ENCODE measurements around the gene ENPP3. TPM values are rescaled to one million over a fixed set of nuclear protein-coding genes. Genes with fewer than 3 reads are reported as not detected.

The ENPP3 gene
- total and polyA plus RNA-seq, 9 of the 15 experiments (the other 6 are each of a cell fraction or from before 2014, with no cell fraction given), result 14.0 to 32.8 (median 21.6) TPM

DNA sequence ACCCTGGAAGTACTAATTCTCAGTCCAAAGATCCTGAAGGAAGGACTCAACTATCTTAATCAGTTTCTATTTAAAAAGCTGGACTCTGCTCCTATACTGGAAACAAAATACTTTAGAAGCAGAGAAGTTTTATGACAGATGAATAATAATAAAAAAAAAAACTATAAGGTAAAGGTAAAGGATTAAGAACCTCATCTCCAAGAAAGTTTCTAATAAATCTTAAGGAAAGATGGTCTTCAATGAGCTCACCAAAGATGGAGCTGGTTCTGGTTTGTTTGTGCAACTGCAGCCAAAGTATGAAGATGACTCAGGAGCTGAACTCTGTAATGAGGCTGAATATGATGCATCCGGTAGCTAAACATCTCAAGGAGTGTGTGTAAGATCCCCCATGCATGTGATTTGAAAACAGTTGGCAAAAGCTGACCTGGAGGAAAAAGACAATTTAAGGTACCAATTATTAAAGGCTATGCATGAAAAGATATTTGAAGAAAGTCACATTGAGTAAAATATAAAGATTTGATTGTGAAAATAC lies 34.3 kb upstream of the ENPP3 start:
- WGBS (ENCODE audit: insufficient coverage, low coverage, missing lambda C conversion rate), result 93% methylated on average over 1 of the region's 1 CpG
- ATAC-seq (peak; percentile 34; the same call in 1 of the 3 replicates), DNase-seq (ENCODE audit: extremely low read depth in 1 of 4, low spot score in 3 of 4) (no peak), FAIRE-seq (no peak)
- Histone ChIP-seq H3K4me3 (no peak overlapping the region), H3K4me2 (ENCODE audit: insufficient read depth, low read length) (no peak overlapping the region), H2AFZ (ENCODE audit: low read depth, low read length) (no peak overlapping the region), H3K36me3 (ENCODE audit: control insufficient read depth, insufficient read depth, low read length) (peaks cover 90% of the 10 kb centered on the region), H3K9ac (ENCODE audit: insufficient read depth in 1 of 2, low read depth in 2 of 2, low read length in 2 of 2) (no peak overlapping the region), H3K4me1 (replicated peaks in 1 of 2; ENCODE audit: control insufficient read depth in 2 of 2, insufficient read depth in 2 of 2, low read length in 2 of 2) (no peaks in the 10 kb centered on the region), H3K27ac (ENCODE audit: extremely low read depth, low read depth, low read length) (no peak overlapping the region), H3K9me1 (ENCODE audit: control insufficient read depth, insufficient read depth, low read length) (no peaks in the 10 kb centered on the region), H3K79me2 (ENCODE audit: control insufficient read depth, insufficient read depth, low read length) (no peaks in the 10 kb centered on the region), H3K9me3 (replicated peaks; ENCODE audit: control insufficient read depth, insufficient read depth, low read depth, low read length) (no peaks in the 10 kb centered on the region), H3K27me3 (ENCODE audit: control insufficient read depth in 2 of 2, insufficient read depth in 2 of 2, low read length in 2 of 2) (no peaks in the 10 kb centered on the region), H4K20me1 (replicated peaks; ENCODE audit: control insufficient read depth, insufficient read depth, low read length) (no peaks in the 10 kb centered on the region)
- in situ Hi-C loops (cut with MboI) (no loop called here), intact Hi-C loops (cut with micrococcal nuclease) (no loop called here)
- BruUV-seq (replicated peaks), result no TSS peak
- CTCF ChIA-PET (ENCODE audit: low intra/inter-chr PET ratio), result no interaction called here
- POLR2A ChIA-PET, result interaction anchor here (0.5 to 1.3 kb wide), 5 partner anchors 11 to 26 kb away, joined by 3 to 4 read pairs (median 3); no protein-coding TSS in a partner anchor
- TF ChIP-seq KLF1 (tag; IDR thresholded peaks at IDR 0.05) (no peak), ZZZ3 (IDR thresholded peaks at IDR 0.05) (no peak), HDAC8 (tag; IDR thresholded peaks at IDR 0.05) (no peak), KLF13 (tag; IDR thresholded peaks at IDR 0.05; ENCODE audit: borderline replicate concordance, low read depth) (no peak), TFAM (CRISPR knock-in tag; conservative IDR thresholded peaks at IDR 0.05) (no peak), NCOA4 (IDR thresholded peaks at IDR 0.05; ENCODE audit: partially characterized antibody) (no peak), RFX1 (IDR thresholded peaks at IDR 0.05) (no peak), BMI1 (IDR thresholded peaks at IDR 0.05; ENCODE audit: low read length) (no peak)
- TF ChIP-seq, protein P1, sequence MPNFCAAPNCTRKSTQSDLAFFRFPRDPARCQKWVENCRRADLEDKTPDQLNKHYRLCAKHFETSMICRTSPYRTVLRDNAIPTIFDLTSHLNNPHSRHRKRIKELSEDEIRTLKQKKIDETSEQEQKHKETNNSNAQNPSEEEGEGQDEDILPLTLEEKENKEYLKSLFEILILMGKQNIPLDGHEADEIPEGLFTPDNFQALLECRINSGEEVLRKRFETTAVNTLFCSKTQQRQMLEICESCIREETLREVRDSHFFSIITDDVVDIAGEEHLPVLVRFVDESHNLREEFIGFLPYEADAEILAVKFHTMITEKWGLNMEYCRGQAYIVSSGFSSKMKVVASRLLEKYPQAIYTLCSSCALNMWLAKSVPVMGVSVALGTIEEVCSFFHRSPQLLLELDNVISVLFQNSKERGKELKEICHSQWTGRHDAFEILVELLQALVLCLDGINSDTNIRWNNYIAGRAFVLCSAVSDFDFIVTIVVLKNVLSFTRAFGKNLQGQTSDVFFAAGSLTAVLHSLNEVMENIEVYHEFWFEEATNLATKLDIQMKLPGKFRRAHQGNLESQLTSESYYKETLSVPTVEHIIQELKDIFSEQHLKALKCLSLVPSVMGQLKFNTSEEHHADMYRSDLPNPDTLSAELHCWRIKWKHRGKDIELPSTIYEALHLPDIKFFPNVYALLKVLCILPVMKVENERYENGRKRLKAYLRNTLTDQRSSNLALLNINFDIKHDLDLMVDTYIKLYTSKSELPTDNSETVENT (CRISPR knock-in tag; IDR thresholded peaks at IDR 0.05), result no peak
- TF ChIP-seq, protein P2, sequence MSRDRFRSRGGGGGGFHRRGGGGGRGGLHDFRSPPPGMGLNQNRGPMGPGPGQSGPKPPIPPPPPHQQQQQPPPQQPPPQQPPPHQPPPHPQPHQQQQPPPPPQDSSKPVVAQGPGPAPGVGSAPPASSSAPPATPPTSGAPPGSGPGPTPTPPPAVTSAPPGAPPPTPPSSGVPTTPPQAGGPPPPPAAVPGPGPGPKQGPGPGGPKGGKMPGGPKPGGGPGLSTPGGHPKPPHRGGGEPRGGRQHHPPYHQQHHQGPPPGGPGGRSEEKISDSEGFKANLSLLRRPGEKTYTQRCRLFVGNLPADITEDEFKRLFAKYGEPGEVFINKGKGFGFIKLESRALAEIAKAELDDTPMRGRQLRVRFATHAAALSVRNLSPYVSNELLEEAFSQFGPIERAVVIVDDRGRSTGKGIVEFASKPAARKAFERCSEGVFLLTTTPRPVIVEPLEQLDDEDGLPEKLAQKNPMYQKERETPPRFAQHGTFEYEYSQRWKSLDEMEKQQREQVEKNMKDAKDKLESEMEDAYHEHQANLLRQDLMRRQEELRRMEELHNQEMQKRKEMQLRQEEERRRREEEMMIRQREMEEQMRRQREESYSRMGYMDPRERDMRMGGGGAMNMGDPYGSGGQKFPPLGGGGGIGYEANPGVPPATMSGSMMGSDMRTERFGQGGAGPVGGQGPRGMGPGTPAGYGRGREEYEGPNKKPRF (IDR thresholded peaks at IDR 0.05; ENCODE audit: low read depth, low read length), result no peak
- TF ChIP-seq, protein P3, sequence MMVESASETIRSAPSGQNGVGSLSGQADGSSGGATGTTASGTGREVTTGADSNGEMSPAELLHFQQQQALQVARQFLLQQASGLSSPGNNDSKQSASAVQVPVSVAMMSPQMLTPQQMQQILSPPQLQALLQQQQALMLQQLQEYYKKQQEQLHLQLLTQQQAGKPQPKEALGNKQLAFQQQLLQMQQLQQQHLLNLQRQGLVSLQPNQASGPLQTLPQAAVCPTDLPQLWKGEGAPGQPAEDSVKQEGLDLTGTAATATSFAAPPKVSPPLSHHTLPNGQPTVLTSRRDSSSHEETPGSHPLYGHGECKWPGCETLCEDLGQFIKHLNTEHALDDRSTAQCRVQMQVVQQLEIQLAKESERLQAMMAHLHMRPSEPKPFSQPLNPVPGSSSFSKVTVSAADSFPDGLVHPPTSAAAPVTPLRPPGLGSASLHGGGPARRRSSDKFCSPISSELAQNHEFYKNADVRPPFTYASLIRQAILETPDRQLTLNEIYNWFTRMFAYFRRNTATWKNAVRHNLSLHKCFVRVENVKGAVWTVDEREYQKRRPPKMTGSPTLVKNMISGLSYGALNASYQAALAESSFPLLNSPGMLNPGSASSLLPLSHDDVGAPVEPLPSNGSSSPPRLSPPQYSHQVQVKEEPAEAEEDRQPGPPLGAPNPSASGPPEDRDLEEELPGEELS (CRISPR knock-in tag; IDR thresholded peaks at IDR 0.05; ENCODE audit: borderline replicate concordance), result no peak
- TF ChIP-seq, protein P4, sequence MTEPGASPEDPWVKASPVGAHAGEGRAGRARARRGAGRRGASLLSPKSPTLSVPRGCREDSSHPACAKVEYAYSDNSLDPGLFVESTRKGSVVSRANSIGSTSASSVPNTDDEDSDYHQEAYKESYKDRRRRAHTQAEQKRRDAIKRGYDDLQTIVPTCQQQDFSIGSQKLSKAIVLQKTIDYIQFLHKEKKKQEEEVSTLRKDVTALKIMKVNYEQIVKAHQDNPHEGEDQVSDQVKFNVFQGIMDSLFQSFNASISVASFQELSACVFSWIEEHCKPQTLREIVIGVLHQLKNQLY (CRISPR knock-in tag; conservative IDR thresholded peaks at IDR 0.05), result no peak
- TF ChIP-seq, protein P5, sequence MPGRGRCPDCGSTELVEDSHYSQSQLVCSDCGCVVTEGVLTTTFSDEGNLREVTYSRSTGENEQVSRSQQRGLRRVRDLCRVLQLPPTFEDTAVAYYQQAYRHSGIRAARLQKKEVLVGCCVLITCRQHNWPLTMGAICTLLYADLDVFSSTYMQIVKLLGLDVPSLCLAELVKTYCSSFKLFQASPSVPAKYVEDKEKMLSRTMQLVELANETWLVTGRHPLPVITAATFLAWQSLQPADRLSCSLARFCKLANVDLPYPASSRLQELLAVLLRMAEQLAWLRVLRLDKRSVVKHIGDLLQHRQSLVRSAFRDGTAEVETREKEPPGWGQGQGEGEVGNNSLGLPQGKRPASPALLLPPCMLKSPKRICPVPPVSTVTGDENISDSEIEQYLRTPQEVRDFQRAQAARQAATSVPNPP (IDR thresholded peaks at IDR 0.05; ENCODE audit: borderline replicate concordance, insufficient read depth, insufficient read length), result no peak
